ENCODE measurements around the gene IMPG2. TPM values are rescaled to one million over a fixed set of nuclear protein-coding genes. Genes with fewer than 3 reads are reported as not detected.

The IMPG2 gene
- total RNA-seq, 2 experiments from 2014 or later: 0.03 TPM; not detected in 1

DNA sequence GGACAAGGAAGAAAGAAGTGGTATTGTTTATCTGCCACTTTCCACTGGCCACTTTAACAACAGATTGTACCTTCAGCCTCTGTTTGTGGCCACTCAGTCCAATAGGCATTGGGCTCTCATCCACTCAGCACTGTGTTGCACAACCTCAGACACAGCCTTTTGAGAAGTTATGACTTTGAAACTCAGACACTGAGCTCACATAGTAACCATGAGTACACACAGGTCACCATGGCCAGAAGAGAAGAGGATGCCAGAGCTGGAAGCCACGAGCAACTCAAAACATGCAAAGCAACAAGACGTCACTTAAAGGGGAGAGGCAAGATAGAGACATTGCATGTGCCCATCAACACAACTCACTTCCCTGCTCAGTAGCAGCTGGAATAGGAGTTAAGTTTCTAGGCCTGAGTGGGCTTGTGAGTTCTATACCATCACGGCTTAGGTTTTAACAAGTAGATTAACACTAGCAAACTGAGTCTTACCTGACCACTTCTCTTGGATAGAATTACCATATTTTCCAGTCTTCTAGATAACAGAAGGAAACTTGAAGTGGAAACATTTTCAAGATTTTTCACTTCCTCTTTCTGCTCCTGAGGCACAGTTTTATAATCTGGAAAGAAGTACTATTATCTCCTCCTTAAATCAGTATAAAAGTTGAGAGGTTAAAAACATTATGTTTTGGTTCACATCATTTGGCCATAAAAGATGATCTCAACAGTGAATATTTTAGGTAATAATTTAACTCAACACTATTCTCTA is 103.5 kb downstream of the IMPG2 start:
- Histone ChIP-seq H4K20me1 (ENCODE audit: insufficient read depth, low read length) (no peaks in the 10 kb centered on the region), H3K9me2 (ENCODE audit: insufficient read depth, low read length) (no peaks in the 10 kb centered on the region), H2AFZ (ENCODE audit: low read length) (no peak overlapping the region), H3K36me3 (ENCODE audit: insufficient read depth, low read length) (no peaks in the 10 kb centered on the region), H3K9me3 (ENCODE audit: low read length) (no peaks in the 10 kb centered on the region), H3K27ac (ENCODE audit: low read depth, low read length, poor library complexity, severe bottlenecking) (no peak overlapping the region), H3K4me1 (ENCODE audit: insufficient read depth, low read length, poor library complexity, severe bottlenecking) (no peaks in the 10 kb centered on the region), H3K4me2 (ENCODE audit: low read length) (no peak overlapping the region), H3K79me2 (ENCODE audit: insufficient read depth, low read depth, low read length) (no peaks in the 10 kb centered on the region), H3K4me3 (ENCODE audit: low read depth, low read length, poor library complexity, severe bottlenecking) (no peak overlapping the region)
- ChIA-PET CTCF (ENCODE audit: unreplicated experiment) (no interaction called here), POLR2A (interaction anchor here (0.6 to 1.0 kb wide), 2 partner anchors 16 to 23 kb away, joined by 3 read pairs; no protein-coding TSS in a partner anchor)
- BruUV-seq (replicated peaks): no TSS peak
- no peak for TF ChIP-seq EZH2phosphoT487 (IDR thresholded peaks at IDR 0.05; ENCODE audit: borderline replicate concordance, low read depth, low read length)
- TF ChIP-seq, protein P1, sequence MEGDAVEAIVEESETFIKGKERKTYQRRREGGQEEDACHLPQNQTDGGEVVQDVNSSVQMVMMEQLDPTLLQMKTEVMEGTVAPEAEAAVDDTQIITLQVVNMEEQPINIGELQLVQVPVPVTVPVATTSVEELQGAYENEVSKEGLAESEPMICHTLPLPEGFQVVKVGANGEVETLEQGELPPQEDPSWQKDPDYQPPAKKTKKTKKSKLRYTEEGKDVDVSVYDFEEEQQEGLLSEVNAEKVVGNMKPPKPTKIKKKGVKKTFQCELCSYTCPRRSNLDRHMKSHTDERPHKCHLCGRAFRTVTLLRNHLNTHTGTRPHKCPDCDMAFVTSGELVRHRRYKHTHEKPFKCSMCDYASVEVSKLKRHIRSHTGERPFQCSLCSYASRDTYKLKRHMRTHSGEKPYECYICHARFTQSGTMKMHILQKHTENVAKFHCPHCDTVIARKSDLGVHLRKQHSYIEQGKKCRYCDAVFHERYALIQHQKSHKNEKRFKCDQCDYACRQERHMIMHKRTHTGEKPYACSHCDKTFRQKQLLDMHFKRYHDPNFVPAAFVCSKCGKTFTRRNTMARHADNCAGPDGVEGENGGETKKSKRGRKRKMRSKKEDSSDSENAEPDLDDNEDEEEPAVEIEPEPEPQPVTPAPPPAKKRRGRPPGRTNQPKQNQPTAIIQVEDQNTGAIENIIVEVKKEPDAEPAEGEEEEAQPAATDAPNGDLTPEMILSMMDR (conservative IDR thresholded peaks at IDR 0.05; ENCODE audit: low read length): no peak
- intact Hi-C loops (cut with micrococcal nuclease; ENCODE audit: unreplicated experiment): no loop called here
- DNase-seq (ENCODE audit: low spot score): no peak

DNA sequence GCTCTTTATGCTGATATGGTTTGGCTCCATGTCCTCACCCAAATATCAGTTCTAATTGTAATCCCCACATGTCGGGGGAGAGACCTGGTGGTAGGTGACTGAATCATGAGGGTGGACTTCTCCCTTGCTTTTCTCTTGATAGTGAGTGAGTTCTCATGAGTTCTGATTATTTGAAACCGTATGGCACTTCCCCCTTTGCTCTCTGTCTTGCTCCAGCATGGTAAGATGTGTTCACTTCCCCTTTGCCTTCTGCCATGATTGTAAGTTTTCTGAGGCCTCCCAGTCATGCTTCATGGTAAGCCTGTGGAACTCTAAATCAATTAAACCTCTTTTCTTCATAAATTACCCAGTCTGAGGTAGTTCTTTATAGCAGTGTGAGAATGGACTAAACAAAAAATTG is 107.6 kb downstream of the IMPG2 start:
- BruUV-seq (replicated peaks): no TSS peak
- H3K4me2 ChIP-seq (ENCODE audit: low read length): no peak overlapping the region
- H3K4me1 ChIP-seq (ENCODE audit: insufficient read depth, low read length, poor library complexity, severe bottlenecking): no peaks in the 10 kb centered on the region
- H3K4me3 ChIP-seq (ENCODE audit: low read depth, low read length, poor library complexity, severe bottlenecking): no peak overlapping the region
- intact Hi-C loops (cut with micrococcal nuclease; ENCODE audit: unreplicated experiment): no loop called here
- H3K36me3 ChIP-seq (ENCODE audit: insufficient read depth, low read length): no peaks in the 10 kb centered on the region
- H4K20me1 ChIP-seq (ENCODE audit: insufficient read depth, low read length): no peaks in the 10 kb centered on the region
- POLR2A ChIA-PET: no interaction called here
- TF ChIP-seq EZH2phosphoT487 (IDR thresholded peaks at IDR 0.05; ENCODE audit: borderline replicate concordance, low read depth, low read length): no peak
- TF ChIP-seq, protein P1 (conservative IDR thresholded peaks at IDR 0.05; ENCODE audit: low read length): no peak
- no peak for DNase-seq (ENCODE audit: low spot score)
- no peaks in the 10 kb centered on the region for H3K79me2 ChIP-seq (ENCODE audit: insufficient read depth, low read depth, low read length)
- H3K9me3 ChIP-seq (ENCODE audit: low read length): no peaks in the 10 kb centered on the region
- H3K27ac ChIP-seq (ENCODE audit: low read depth, low read length, poor library complexity, severe bottlenecking): no peak overlapping the region
- H2AFZ ChIP-seq (ENCODE audit: low read length): no peak overlapping the region
- CTCF ChIA-PET (ENCODE audit: unreplicated experiment): no interaction called here
- H3K9me2 ChIP-seq (ENCODE audit: insufficient read depth, low read length): no peaks in the 10 kb centered on the region

DNA sequence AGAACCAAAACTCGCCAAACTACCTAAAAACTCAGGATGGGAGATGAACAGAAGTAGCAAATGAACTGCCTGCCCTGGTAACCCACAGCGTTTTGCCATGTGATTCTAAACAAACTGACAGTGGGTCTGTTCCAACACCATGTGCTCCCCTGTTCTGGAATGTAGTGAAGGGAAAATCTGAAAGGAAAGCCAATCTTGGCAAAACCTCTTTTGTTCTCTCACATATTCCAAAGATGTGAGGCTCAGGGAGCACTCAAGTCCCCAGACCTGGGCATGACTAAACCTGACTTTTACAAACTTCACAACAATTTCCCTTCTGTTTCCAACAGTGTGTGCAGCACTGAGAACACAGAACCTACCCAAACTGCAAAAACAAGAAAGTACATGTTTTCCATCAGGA is 116.1 kb downstream of the IMPG2 start:
- no peak overlapping the region for H3K27ac ChIP-seq (ENCODE audit: low read depth, low read length, poor library complexity, severe bottlenecking)
- no peaks in the 10 kb centered on the region for H3K79me2 ChIP-seq (ENCODE audit: insufficient read depth, low read depth, low read length)
- H3K4me3 ChIP-seq (ENCODE audit: low read depth, low read length, poor library complexity, severe bottlenecking): no peak overlapping the region
- TF ChIP-seq, protein P1 (conservative IDR thresholded peaks at IDR 0.05; ENCODE audit: low read length): no peak
- no peak for TF ChIP-seq EZH2phosphoT487 (IDR thresholded peaks at IDR 0.05; ENCODE audit: borderline replicate concordance, low read depth, low read length)
- H4K20me1 ChIP-seq (ENCODE audit: insufficient read depth, low read length): no peaks in the 10 kb centered on the region
- CTCF ChIA-PET (ENCODE audit: unreplicated experiment): no interaction called here
- POLR2A ChIA-PET: no interaction called here
- H3K4me1 ChIP-seq (ENCODE audit: insufficient read depth, low read length, poor library complexity, severe bottlenecking): no peaks in the 10 kb centered on the region
- H3K4me2 ChIP-seq (ENCODE audit: low read length): no peak overlapping the region
- DNase-seq (ENCODE audit: low spot score): no peak
- H2AFZ ChIP-seq (ENCODE audit: low read length): no peak overlapping the region
- H3K36me3 ChIP-seq (ENCODE audit: insufficient read depth, low read length): no peaks in the 10 kb centered on the region
- intact Hi-C loops (cut with micrococcal nuclease; ENCODE audit: unreplicated experiment): no loop called here
- BruUV-seq (replicated peaks): no TSS peak
- no peaks in the 10 kb centered on the region for H3K9me2 ChIP-seq (ENCODE audit: insufficient read depth, low read length)
- no peaks in the 10 kb centered on the region for H3K9me3 ChIP-seq (ENCODE audit: low read length)

All from OCI-LY7 (cell line).